Measurements from ENCODE around the gene ARHGAP6. TPM values are rescaled to one million over a fixed set of nuclear protein-coding genes. Genes with fewer than 3 reads are reported as not detected.

The ARHGAP6 gene
- total RNA-seq, 1 experiment from 2014 or later: 0.07 TPM

- no peak overlapping the region for H3K18ac ChIP-seq (ENCODE audit: insufficient read length, low read depth, low read length)
- no peak overlapping the region for H2AFZ ChIP-seq (ENCODE audit: low read length)
- no peaks in the 10 kb centered on the region for H3K9me3 ChIP-seq (ENCODE audit: control insufficient read depth, low read depth, low read length)
- H3K27me3 Mint-ChIP-seq (ENCODE audit: low read depth): no peaks in the 10 kb centered on the region
- H3K23ac ChIP-seq (ENCODE audit: insufficient read length, low read depth, low read length): no peak overlapping the region
- H2BK120ac ChIP-seq (ENCODE audit: low read depth, low read length, poor library complexity, severe bottlenecking): no peak overlapping the region
- H3K23me2 ChIP-seq (ENCODE audit: insufficient read length, low read depth, low read length, poor library complexity, severe bottlenecking): no peaks in the 10 kb centered on the region
- no peaks in the 10 kb centered on the region for H3K4me1 ChIP-seq (ENCODE audit: insufficient read depth, low read length)
- no peak overlapping the region for H3K4me3 Mint-ChIP-seq
- no peak overlapping the region for H3K27ac ChIP-seq (ENCODE audit: insufficient read length, low read depth, low read length)
- no peaks in the 10 kb centered on the region for H3K27me3 ChIP-seq (ENCODE audit: insufficient read depth, low read length)
- H3K79me2 ChIP-seq (ENCODE audit: insufficient read depth, low read length): no peaks in the 10 kb centered on the region
- H2BK12ac ChIP-seq (ENCODE audit: insufficient read length, low read depth, low read length): no peak overlapping the region
- peaks cover 0 to 2% (median 0%) of the 10 kb centered on the region in 3 experiments; a peak in 2 of 7 replicates for H3K36me3 Mint-ChIP-seq (ENCODE audit: insufficient read depth in 1 of 3, low read depth in 3 of 3)
- peaks cover 37 to 52% of the 10 kb centered on the region in 2 experiments for H3K9me3 Mint-ChIP-seq
- no peak overlapping the region for H2BK15ac ChIP-seq (ENCODE audit: low read depth, low read length)
- H3K27ac Mint-ChIP-seq: no peak overlapping the region
- TF ChIP-seq, protein P1, sequence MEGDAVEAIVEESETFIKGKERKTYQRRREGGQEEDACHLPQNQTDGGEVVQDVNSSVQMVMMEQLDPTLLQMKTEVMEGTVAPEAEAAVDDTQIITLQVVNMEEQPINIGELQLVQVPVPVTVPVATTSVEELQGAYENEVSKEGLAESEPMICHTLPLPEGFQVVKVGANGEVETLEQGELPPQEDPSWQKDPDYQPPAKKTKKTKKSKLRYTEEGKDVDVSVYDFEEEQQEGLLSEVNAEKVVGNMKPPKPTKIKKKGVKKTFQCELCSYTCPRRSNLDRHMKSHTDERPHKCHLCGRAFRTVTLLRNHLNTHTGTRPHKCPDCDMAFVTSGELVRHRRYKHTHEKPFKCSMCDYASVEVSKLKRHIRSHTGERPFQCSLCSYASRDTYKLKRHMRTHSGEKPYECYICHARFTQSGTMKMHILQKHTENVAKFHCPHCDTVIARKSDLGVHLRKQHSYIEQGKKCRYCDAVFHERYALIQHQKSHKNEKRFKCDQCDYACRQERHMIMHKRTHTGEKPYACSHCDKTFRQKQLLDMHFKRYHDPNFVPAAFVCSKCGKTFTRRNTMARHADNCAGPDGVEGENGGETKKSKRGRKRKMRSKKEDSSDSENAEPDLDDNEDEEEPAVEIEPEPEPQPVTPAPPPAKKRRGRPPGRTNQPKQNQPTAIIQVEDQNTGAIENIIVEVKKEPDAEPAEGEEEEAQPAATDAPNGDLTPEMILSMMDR (conservative IDR thresholded peaks at IDR 0.05): no peak
- no peak overlapping the region for H3K9ac ChIP-seq (ENCODE audit: extremely low read depth, insufficient read length, low read length)
- H3K14ac ChIP-seq (ENCODE audit: insufficient read depth, low read length): no peak overlapping the region
- no peak overlapping the region for H2BK5ac ChIP-seq (ENCODE audit: insufficient read length, low read length)
- H3K56ac ChIP-seq (ENCODE audit: insufficient read length, low read depth, low read length): no peak overlapping the region
- H3K4me2 ChIP-seq (ENCODE audit: insufficient read depth, insufficient read length, low read length): no peak overlapping the region
- H4K8ac ChIP-seq (replicated peaks; ENCODE audit: insufficient read length, low read depth, low read length): no peak overlapping the region
- H4K91ac ChIP-seq (ENCODE audit: insufficient read length, low read depth, low read length): no peak overlapping the region
- no peaks in the 10 kb centered on the region for H3K4me1 Mint-ChIP-seq
- no peaks in the 10 kb centered on the region for H4K20me1 ChIP-seq (ENCODE audit: control insufficient read depth, insufficient read depth, insufficient read length)
- no CpG with 5 or more reads among the region's 1 CpG for WGBS (ENCODE audit: extremely low coverage, insufficient read length, low lambda C conversion rate)
- no peak overlapping the region for H3K4ac ChIP-seq (ENCODE audit: low read depth, low read length)
- H3K79me1 ChIP-seq (ENCODE audit: insufficient read depth, low read depth, low read length, poor library complexity, severe bottlenecking): no peaks in the 10 kb centered on the region
- no peak overlapping the region for H2BK20ac ChIP-seq (ENCODE audit: low read depth, low read length, poor library complexity, severe bottlenecking)
- no peak overlapping the region for H3T11ph ChIP-seq (ENCODE audit: low read length)
- H4K5ac ChIP-seq (ENCODE audit: insufficient read length, low read depth, low read length): no peak overlapping the region
- DNase-seq: no peak
- no peak overlapping the region for H2AK5ac ChIP-seq (ENCODE audit: insufficient read length, low read length)
These were observed 266.9 kb downstream of the ARHGAP6 start for GRCh38 chrX:11398785-11399184.

Measured in H9 (cell line).